Suppressor macrophage treated with lipopolysaccharide for 4 hours (primary cell): Measurements from ENCODE around the gene TMEM260.

Experiments
- DNase-seq: peaks from one replicate; pipeline ENCODE4 v3.0.0-alpha.2; 2020

TMEM260 gene

GRCh38 chr14:56579345-56580220, at the start of gene TMEM260:
TMEM260 (plus strand) TSS chr14:56579798; CDS start chr14:56579915, 117 bp downstream.
- peak; percentile 92 for DNase-seq

DNA sequence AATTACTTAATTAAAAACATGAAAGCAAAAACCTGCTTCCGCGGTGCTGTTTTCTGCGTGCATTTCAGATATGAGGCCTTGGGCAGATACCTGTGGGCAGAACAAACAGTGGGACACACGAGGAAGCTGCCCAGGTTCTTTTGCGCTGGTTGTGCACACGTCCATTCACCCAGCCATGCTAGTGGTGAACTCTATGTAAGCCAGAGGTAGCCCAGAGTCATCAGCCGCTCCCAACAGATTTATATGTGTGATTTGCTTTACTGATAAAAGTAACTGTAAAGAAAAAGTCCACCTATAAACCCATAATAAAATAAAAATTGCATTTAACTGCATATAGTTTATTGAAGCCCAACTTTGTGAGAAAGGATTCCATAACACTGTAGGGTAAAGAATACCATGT, 47.1 kb upstream of the TMEM260 start:
- DNase-seq = no peak

GRCh38 chr14:56534656-56535055, 44.9 kb upstream of the TMEM260 start:
- DNase-seq = no peak

GRCh38 chr14:56539862-56540261, 39.7 kb upstream of the TMEM260 start:
- no peak for DNase-seq

DNA sequence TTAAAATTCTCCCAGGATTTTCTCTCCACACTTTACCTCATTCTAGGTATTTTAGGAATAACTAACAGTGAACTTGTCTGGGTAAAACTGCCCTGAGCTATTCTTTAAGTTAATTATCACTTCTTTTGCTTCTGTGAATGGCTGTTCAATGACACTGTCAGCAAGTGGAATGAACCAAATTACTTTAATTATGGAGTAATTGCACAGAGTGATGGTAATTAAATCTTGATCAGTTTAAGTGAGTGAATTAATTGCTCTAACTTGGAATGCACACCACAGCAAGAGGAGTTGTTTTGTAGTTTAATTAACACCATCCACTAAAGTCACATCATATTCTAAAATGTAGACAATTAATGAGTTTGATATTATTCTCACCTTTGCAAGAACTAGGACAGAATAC, 36.2 kb upstream of the TMEM260 start:
- no peak for DNase-seq

GRCh38 chr14:56549721-56550120, 29.9 kb upstream of the TMEM260 start:
- DNase-seq = no peak

DNA sequence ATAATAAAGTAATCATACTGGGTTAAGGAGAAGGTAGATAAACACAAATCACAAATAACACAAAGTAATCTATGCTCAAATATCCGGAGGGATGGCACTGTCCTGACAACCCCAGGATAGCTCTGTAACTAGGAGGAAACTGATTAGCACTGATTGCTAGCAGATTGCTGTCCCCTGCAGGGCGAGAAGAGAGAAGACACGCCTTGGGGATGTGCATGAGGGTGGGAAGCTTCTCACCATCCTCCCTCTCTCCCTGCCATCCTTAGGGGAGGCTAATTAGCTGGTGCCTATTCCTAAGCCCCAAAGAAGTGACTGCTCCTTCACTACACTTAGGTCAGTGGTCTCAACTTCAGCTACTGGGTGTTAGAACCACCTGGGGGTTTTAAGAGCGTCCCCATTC, 27.0 kb upstream of the TMEM260 start:
- DNase-seq = no peak

DNA sequence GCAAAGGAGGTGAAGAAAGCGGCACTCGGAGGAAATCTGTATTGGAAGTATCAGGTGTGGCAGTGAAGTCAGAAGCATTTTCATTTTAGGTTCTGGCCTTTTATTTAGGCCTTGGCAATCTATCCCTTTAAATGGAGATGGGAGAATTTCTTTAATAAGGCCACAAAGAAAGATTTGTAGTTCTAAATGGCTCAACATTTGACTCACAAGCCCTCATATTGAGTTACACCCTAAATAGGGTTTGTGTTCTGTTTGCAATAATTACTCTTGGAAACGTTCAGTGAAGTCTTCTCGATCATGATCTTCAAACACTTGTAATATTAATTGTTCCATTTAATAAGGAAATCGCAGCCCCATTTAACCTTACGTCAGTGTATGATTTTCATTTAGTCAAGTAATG, 25.3 kb upstream of the TMEM260 start:
- no peak for DNase-seq

DNA sequence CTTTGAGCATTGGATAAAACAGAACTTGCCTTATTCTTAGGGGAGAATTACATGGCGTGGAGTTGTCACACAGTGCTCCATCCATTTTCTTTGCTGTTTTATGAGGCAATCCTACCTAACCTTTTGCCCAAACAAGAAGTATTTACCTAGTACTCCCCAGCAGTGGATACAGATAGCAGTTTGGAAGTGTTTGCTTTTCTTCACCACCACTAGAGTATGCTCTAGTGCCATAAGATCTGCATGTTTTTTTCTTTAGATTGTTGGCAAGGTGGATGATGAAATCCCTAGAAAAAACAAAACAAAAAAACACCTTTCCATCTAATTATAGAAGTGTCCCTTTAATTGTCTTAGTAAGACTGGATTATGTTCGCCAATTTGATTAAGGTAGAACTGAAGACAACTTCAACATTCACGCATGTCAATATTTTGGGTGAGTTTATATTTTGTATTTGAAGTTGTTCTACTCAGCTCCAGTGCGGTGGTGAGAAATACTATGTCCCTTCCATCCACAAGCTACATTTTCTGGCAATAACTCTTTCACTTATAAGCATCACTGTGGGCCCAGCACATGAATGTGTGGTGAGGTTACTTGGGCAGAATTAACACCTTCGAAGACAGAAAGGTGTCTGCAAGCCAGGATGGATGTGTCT, 23.6 kb upstream of the TMEM260 start:
- no peak for DNase-seq

- DNase-seq = no peak
Observed at GRCh38 chr14:56559182-56559581, 20.4 kb upstream of the TMEM260 start.

- no peak for DNase-seq
Observed at GRCh38 chr14:56561606-56562005, 18.0 kb upstream of the TMEM260 start.

- DNase-seq = no peak
Observed at GRCh38 chr14:56562883-56563282, 16.7 kb upstream of the TMEM260 start.

DNA sequence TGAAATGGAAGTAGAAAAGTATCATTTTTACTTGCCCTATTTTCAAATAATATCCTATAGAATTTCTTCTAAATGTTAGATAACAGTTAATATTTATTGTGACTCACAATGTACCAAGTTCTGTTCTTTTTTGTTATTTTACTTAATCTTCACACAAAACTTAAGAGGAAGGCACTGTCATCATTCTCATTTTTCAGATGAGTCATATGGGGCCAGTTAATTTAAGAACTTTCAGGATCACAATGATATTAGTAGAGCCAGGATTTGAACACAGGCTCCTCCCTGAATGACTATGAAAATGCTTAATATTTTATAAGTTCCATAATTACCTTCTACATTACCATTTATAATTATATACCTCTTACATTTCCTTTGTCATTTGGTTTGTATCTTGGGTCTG, 10.4 kb upstream of the TMEM260 start:
- DNase-seq = no peak

DNA sequence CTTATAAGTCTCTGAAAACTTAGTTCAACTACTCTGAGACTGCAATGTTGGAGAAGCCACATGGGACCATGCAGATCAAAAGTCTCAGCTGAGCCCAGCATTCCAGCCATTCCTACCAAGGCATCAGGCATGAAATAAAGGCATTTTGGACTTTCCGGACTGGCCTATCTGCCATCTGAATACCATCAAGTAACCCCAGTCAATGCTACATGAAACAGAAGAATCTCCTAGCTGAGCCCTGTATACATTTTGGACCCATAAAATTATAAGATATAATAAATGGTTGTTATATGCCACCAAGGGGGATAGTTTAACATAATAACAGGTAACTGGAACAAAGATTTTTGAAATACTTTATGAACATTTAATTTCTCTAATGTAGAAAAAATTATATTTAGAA, 9.3 kb upstream of the TMEM260 start:
- no peak for DNase-seq

DNA sequence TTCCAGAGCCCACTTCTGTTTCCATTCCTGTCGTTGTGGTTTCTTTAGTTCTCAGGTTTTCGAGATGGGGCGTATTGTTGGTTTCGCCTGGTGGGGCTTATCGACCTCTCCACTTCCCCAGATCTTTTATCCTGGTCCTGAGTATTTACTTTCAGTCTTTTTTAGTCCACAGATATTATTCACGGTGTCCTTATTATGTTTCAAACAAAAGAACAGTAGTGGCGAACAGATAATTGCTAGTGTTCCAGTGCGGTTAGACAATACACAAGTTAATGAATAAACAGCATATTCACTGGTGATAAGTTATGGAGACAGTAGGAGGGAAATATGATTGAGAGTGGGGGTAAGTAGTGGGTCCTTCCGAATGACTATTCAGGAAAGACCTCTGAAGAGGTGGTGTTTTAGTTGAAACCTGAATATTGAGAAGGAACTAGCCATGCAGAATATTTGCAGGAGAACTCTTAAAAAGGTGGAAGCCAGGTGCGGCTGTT, 668 bp downstream of the TMEM260 start:
- DNase-seq = peak; percentile 20

DNA sequence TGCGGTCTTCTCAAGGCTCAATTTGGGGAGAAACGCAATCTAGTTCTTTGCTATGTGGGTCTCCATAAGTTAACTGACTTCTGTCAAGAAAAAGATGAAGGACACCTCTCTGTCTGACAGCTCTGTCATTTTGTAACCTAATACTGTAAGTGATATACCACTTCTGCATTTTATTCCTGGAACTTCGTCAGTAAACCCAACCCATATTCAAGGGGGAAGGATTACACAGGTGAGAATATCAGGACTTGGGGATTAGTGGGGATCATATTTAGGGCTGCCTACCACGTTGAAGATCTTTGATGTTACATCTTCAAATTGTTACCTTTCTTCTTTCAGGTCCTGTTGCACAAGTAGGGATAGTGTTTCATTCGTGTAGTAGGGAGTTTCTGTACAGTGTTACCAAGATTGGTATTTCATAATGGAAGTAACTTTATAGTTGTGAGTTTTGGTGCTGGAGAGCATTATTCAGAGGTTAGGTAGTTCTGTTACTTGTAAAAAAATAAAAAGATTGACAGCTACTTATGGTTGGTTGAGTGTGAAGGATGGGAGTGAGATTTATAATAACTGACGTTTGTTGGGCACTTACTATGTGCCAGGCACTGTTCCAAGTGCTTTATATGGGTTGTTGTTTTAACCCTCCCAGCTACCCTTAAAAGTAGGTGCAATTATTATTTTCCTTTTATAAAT, 1.6 kb downstream of the TMEM260 start:
- peak; percentile 18 for DNase-seq

- DNase-seq = no peak
Observed at GRCh38 chr14:56585461-56586084, 6.0 kb downstream of the TMEM260 start.

- no peak for DNase-seq
Observed at GRCh38 chr14:56587701-56588100, 8.1 kb downstream of the TMEM260 start.

GRCh38 chr14:56590535-56590960, 10.9 kb downstream of the TMEM260 start:
- DNase-seq = no peak

GRCh38 chr14:56592746-56593544, 13.3 kb downstream of the TMEM260 start:
- DNase-seq = no peak

- DNase-seq = no peak
Observed at GRCh38 chr14:56594428-56594827, 14.8 kb downstream of the TMEM260 start.

- no peak for DNase-seq
Observed at GRCh38 chr14:56598519-56598918, 18.9 kb downstream of the TMEM260 start.
